ENCODE measurements around the gene SGIP1. TPM values are rescaled to one million over a fixed set of nuclear protein-coding genes. Genes with fewer than 3 reads are reported as not detected.
A peak's percentile ranks its signal among the peaks of the same experiment; 100 is the strongest.

Gene SGIP1
- total RNA-seq, 1 donor from 2014 or later: 2.9 TPM

GRCh38 chr1:66546047-66546810 lies 12.3 kb downstream of the SGIP1 start:
- DNase-seq: no peak
- no peak for ATAC-seq
- intact Hi-C loops (cut with micrococcal nuclease): no loop called here

- no peak for DNase-seq
- intact Hi-C loops (cut with micrococcal nuclease): no loop called here
- no peak for ATAC-seq
Observed at GRCh38 chr1:66549017-66549416, 15.1 kb downstream of the SGIP1 start.

- no peak for DNase-seq
- intact Hi-C loops (cut with micrococcal nuclease): no loop called here
Observed at GRCh38 chr1:66550243-66550642, 16.3 kb downstream of the SGIP1 start.

GRCh38 chr1:66552287-66552686 lies 18.3 kb downstream of the SGIP1 start:
- ATAC-seq: no peak
- no peak for DNase-seq
- intact Hi-C loops (cut with micrococcal nuclease): no loop called here

More at GRCh38 chr1:66550243-66550642, 16.3 kb downstream of the SGIP1 start:
- ATAC-seq: peak; percentile 34

GRCh38 chr1:66552829-66553228 lies 18.9 kb downstream of the SGIP1 start:
- ATAC-seq: peak; percentile 42

GRCh38 chr1:66553846-66554245 lies 19.9 kb downstream of the SGIP1 start:
- no peak for DNase-seq
- intact Hi-C loops (cut with micrococcal nuclease): no loop called here
- ATAC-seq: no peak

More at GRCh38 chr1:66552829-66553228, 18.9 kb downstream of the SGIP1 start:
- intact Hi-C loops (cut with micrococcal nuclease): no loop called here
- DNase-seq: peak; percentile 54

- DNase-seq (no peak), ATAC-seq (peak; percentile 71)
- intact Hi-C loops (cut with micrococcal nuclease): no loop called here
Observed at GRCh38 chr1:66556161-66556611, 22.2 kb downstream of the SGIP1 start.

GRCh38 chr1:66557157-66557556 lies 23.2 kb downstream of the SGIP1 start:
- no peak for DNase-seq
- ATAC-seq: no peak
- intact Hi-C loops (cut with micrococcal nuclease): no loop called here

- DNase-seq: no peak
- intact Hi-C loops (cut with micrococcal nuclease): no loop called here
- no peak for ATAC-seq
Observed at GRCh38 chr1:66559517-66559916, 25.6 kb downstream of the SGIP1 start.

GRCh38 chr1:66562561-66562960 lies 28.6 kb downstream of the SGIP1 start:
- ATAC-seq: no peak
- DNase-seq: no peak
- intact Hi-C loops (cut with micrococcal nuclease): no loop called here

GRCh38 chr1:66563094-66563800 lies 29.3 kb downstream of the SGIP1 start:
- intact Hi-C loops (cut with micrococcal nuclease): no loop called here
- ATAC-seq: peak; percentile 84
- DNase-seq: no peak

GRCh38 chr1:66563941-66564630 lies 30.1 kb downstream of the SGIP1 start:
- intact Hi-C loops (cut with micrococcal nuclease): no loop called here

GRCh38 chr1:66570196-66570595 lies 36.2 kb downstream of the SGIP1 start:
- DNase-seq (no peak), ATAC-seq (no peak)
- intact Hi-C loops (cut with micrococcal nuclease): no loop called here

More at GRCh38 chr1:66563941-66564630, 30.1 kb downstream of the SGIP1 start:
- no peak for DNase-seq
- ATAC-seq: peak; percentile 38

GRCh38 chr1:66571789-66572188 lies 37.8 kb downstream of the SGIP1 start:
- ATAC-seq (no peak), DNase-seq (no peak)
- intact Hi-C loops (cut with micrococcal nuclease): no loop called here

- DNase-seq (no peak), ATAC-seq (peak; percentile 96)
- intact Hi-C loops (cut with micrococcal nuclease): no loop called here
Observed at GRCh38 chr1:66575739-66576138, 41.8 kb downstream of the SGIP1 start.

GRCh38 chr1:66576645-66577044 lies 42.7 kb downstream of the SGIP1 start:
- intact Hi-C loops (cut with micrococcal nuclease): no loop called here
- ATAC-seq (peak; percentile 59), DNase-seq (no peak)

- ATAC-seq: no peak
- intact Hi-C loops (cut with micrococcal nuclease): no loop called here
- DNase-seq: no peak
Observed at GRCh38 chr1:66578841-66579240, 44.9 kb downstream of the SGIP1 start.

GRCh38 chr1:66580081-66580480 lies 46.1 kb downstream of the SGIP1 start:
- intact Hi-C loops (cut with micrococcal nuclease): no loop called here
- DNase-seq (no peak), ATAC-seq (no peak)

GRCh38 chr1:66583021-66583420 lies 49.1 kb downstream of the SGIP1 start:
- no peak for ATAC-seq
- intact Hi-C loops (cut with micrococcal nuclease): no loop called here
- DNase-seq: no peak

- DNase-seq (no peak), ATAC-seq (no peak)
- intact Hi-C loops (cut with micrococcal nuclease): no loop called here
Observed at GRCh38 chr1:66585002-66585401, 51.0 kb downstream of the SGIP1 start.

All from left ventricle myocardium superior (tissue), 1 donor.